GM19395 (cell line): ENCODE measurements around the gene SEMA4C.

Experiments used
- ATAC-seq: cut with Tn5 transposase; IDR thresholded peaks from one replicate; pipeline ENCODE4 v1.9.1; 2021; ENCODE audit warnings: mild to moderate bottlenecking, moderate library complexity; ENCODE audit not compliant: unreplicated experiment

SEMA4C gene

DNA sequence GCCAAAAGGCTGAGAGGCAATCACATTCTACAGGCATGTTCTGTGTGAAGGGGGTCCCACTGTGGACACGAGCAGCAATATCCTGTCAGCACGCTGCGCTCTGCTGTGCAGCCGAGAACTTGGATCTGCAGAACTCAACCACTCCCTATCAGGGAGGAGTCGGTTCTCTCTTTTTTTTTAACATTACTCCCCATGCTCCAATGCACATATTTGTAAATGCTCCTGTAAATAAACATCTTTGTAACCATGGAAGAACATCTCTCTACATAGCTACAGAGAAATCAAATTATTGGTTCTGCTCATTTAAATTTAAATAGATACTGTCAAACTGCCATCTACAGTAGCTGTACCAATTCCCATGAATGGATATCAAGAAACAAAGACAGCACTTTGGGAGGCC, 23.1 kb downstream of the SEMA4C start:
- no peak for ATAC-seq

DNA sequence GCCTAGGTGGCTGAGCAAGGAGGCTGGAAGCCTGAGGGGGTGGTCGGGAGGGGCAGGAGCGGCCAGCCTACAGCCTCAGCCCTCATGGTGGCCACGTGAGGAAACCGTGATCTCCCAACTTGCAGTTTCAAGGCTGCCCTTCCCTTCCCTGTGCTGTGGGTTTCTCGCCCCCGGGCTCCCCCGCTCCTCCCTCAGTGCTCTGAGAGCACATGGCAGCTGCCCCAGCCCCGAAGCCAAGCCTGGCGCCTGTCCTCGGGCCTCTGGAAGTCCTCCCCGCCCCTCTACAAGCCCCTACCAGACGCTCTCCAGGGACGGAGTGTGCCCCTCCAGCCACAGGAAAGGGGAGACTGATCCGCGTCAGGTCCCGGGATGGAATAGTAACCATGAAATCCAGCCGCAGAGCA, 25.5 kb downstream of the SEMA4C start:
- no peak for ATAC-seq

DNA sequence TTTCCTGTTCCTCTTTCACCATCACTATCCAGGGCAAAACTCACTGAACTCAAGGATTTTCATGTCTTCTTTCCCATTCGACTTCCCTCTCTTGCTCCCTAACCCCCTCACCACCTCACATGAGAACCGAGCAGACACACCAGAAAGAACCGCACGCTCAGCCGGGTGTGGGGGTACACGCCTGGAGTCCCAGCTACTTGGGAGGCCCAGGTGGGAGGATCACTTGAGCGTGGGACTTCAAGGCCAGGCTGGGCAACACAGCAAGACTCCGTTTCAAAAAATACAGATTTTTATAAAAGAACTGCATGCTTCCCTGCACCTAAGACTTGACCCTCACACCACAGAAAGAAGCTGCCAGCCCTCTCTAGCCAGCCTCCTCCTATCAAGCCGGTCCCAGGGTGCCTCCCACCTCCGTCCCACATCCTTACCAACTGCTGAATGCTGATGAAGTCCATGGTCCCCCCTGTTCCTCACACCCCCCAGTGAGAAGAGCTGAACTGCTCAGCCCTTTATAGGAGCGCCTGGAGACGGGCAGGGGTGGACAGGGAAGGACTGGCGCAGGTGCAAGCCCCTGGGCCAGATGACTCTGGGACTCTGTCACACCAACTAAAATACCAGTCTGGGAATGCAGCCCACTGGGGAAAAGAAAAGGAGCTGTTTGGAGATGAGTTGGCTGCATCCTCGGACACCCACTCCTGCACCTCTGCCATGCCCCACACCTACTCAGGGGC, 26.2 kb downstream of the SEMA4C start, which contains the start of gene ANKRD23:
ANKRD23 (minus strand) TSS at position 484 of the 731 bp plus-strand sequence; CDS start at position 455, 29 bp downstream.
- no peak for ATAC-seq

DNA sequence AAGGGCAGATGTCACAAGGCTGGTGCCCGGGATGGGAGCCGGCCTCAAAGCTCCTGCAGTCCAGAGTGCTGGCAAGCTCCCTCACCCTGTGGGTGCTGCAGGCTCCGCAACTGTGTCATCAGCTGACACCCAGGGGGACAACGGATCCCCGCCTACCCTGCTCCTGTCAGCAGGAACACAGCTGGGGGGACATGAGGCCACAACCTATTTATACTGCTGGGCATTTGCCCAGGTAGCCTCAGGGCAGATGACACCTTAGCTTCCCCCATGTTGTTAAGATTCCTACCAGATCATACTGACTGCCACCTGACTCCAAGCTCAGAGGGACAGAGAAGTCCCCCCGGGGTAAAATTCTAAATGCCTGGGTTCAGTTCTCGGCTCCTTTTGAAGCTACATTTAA, 27.3 kb downstream of the SEMA4C start:
- ATAC-seq, result no peak

DNA sequence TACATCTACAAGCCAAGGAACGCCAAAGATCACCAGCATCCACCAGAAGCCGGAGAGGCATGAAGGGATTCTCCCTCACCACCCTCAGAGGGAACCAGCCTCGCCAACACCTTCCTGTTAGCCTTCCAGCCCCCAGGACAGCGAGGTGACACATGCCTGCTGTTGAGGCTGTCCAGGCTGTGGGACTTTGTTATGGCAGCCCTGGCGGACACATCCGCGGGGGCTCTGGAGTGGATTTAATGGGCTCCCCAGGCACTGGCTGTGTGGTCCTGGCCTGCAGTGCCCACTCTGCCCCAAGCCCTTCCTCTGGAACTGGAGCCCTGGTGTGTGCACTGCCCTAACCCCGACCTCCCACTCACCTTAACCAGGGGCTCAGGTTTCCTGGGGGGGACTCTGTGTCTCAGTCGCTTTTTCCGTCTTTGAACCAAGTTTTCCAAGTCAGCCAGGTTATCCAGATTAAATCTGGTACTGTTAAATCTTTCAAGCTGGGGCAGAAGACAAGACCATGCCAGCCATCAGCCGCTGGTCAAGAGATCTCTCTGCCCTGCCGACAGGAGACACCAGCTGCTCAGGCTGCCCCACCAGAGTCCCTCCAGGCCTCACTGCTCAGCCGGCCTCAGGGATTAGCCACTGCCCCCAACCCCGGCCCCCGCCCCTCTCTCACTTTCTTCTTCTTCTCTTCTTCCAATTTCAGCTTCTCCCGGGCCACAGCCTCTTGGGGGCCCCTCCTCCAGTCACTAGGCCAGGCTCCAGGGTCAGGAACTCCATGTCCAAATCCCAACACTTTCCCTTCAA, 28.0 kb downstream of the SEMA4C start:
- ATAC-seq, result no peak

DNA sequence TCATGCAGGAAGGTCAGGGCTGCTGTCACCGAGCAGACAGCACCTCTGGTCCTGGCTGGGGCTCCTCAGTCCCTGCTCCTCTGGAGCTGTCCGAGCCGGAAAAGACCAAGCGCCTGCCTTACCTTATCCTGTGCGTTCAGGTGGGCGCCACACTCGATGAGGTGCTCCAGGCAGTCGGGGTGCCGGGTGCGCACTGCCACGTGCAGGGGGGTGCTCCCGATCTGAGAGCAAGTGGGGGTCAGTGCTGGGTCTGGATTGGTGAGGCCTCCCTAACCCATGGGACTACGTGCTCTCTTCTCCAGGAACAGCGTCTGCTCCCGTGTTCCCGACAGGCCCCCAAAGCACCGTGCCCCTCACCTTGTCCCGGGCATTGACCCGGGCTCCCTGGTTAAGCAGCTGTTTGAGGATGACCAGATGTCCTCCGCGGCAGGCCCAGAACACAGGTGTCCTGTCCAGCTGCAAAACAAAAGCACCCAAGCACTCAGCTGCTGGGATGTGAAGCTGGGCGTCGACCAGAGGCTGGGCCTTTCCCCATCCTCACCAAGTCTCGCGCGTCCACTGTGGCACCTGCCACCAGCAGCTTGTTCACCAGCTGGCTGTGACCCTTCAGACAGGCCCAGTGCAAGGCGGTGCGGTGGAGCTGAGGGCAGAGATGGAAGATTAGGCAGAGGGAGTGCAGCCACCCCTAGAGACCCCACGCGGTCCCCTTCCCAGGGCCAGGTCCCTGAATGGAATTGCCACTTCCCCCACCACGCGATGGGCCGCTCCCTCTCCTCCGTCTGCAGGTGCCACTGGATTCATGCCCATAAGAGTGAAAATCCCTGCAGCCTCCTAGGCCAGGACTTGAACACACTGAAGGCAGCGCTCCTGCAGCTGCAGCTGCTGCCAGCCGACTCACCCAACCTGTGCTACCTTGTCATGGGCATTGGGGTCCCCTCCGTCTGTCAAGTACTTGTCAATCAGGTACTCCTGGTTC, 29.7 kb downstream of the SEMA4C start:
- no peak for ATAC-seq

DNA sequence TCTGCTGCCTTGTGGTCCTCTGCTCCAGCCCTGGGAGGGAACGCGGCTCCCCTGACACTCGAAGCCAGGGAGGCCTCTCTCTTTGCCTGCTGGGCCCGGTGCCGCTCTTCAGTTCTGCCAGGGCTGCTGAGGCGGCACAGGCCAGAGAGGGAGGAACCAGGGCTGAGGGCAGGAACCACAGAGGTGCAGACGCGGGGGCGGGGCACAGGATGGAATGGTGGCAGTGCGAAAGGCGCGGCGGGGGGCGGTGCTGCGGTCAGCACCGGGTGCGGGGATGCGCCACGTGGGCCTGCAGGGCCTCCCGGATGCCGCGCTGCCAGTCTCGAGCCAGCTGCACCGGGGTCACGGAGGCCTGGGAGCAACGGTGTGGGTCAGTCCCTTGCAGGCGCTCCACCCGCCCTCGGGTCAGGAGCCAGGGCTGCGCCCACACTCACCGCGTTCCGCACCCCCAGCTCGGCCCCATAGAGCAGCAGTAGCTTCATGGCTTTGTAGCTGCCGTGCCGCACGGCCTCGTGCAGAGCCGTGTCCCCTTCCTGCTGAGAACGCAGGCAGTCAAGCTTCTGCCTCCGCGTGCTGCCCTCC, 30.5 kb downstream of the SEMA4C start:
- ATAC-seq, result peak; percentile 55

DNA sequence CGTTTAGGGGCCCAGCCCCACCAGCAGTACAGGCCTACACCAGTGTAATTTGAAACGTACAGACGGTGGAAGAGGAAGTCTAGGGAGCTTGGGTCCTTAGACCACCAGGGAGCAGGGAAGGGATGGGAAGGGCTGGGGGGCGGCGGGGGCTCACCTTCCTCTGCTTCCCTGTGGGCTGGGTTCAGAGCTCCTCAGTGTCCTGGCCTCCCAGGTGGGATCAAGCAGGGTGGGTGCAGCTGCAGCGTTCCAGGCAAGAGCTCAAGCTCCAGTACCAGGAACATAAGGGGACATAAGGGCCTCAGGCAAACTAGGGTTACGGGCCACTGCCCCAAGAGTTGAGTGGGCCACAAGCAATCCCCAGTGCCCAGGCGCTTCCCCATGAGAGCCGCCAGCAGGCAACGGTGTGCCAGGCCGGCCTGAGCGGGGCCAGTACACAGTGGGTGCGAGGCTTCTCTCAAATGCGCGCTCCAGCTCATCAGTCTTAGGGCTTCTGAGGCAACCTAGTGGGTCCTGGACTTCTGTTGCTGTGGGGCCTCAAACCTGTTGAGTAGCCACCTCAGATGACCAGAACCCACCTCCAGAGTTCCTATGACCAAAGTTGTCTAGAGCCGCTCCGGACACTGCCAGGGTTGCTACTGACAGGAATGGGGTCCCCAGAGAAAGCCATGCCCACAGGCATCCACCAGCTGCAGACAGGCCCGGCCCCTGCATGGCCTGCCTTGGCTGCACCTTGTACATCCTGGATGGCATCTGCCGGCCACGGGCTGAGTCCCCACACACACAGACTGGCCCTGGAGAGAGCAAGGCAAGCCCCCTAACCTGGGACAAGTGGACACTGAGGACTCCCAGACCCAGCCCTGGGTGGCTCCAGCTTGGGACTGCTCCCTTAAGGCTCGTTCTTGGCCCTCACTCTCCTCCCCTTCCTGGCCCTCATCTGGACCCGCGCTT, 31.3 kb downstream of the SEMA4C start:
- peak; percentile 9 for ATAC-seq

DNA sequence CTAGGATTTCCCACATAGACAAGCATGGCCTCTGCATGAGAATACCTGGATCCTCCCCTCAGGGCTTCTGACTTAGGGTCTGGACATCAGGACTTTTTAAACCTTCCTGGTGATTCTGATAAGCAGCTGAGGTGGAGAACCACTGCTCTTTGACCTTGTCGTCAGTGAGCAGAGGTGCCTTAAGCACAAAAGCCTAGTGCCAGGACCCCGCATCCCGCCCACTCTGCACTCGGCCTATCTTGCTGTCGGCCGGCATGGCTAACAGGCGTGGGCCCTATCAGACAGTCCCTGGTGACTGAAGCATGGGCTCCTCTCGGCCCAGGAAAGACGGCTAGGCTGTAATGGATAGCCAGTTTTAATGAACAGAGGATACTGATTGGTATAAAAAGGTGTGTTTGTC, 32.3 kb downstream of the SEMA4C start:
- ATAC-seq, result no peak

DNA sequence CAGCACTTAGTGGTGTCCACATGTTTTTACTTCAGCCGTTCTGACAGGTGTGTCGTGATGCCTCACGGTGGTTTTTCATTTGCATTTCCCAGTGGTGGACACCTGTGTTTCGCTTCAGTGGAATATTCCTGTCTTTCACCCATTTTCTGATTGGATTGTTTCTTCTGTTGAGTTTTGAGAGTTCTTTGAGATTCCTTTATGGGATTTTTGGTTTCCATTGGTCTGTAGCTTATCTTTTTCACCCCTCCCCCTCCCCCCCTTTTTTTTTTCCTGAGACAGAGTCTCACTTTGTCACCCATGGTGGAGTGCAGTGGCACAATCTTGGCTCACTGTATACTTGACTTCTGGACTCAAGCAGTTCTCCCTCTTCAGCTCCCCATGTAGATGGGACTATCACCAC, 34.0 kb downstream of the SEMA4C start:
- no peak for ATAC-seq

DNA sequence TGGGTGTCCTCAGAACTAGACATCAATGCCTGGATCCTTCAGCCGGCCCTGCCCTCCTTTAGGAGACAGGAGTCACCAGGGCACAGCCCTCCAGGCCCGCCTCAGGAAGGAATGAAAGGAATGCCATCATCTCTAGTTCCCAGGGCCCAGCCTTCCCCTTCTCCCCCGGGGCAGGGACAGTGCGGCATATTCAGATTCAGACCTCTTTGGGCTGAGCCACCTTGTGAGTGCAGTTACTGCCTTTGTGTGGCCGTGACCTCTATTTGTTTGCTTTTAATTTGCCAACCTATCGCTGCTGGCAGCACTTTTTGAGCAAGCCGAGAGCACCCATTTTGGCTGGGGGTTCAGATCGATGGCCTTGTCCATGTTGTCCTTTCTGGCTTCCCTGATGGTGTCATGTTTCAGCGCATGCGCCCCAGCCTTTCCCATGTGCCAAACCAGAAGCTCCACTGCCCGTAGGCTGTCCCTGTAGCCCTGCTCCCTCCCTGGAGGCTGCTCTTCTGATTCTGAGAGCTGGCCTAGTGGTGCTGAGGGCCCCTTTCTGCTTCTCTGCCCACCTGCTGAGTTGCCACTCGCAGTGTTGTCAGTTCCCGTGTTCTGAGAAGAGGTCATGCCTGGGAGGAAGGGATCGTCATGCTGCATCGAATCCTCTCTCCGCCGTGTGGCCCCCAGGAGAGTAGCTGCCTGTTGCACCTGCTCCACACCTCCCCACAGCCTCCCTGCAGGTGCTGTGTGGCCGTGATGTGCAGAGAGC, 36.9 kb downstream of the SEMA4C start:
- ATAC-seq, result no peak

DNA sequence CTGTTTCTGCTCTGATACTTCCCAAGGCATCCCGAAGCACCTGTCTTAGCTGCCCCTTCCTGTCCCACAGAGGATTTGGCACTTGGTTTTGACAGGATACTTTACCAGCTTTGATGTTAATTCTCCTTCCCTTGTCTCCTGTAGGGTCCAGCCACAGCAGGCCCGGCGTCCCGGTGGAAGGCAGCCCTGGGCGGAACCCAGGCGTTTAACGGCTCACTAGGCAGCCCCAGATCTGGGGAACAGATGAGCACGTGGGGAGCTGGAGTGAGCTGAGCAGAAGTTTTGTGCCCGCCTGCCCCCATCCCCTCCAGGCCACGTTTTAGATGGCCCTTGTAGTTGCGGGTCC, 37.5 kb downstream of the SEMA4C start:
- no peak for ATAC-seq

DNA sequence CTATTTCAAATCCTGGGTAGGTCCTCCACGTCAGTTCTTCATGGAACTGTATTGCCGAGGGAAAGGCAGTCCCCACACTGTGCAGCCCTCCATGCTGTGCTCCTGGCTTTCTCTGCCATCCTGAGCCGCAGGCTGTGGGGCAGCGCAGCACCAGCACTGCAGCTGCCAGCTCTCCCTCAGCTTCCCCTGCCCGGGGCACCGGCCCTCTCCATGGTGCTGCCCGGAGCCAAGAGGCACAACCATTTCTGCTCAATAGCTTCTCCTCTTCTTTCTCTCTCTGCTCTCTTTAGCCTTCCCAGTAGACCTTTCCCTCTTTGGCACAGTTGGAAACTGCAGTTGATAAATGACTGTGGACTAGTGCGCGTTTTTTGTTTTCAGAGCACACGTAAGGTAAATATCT, 38.2 kb downstream of the SEMA4C start:
- ATAC-seq, result no peak

DNA sequence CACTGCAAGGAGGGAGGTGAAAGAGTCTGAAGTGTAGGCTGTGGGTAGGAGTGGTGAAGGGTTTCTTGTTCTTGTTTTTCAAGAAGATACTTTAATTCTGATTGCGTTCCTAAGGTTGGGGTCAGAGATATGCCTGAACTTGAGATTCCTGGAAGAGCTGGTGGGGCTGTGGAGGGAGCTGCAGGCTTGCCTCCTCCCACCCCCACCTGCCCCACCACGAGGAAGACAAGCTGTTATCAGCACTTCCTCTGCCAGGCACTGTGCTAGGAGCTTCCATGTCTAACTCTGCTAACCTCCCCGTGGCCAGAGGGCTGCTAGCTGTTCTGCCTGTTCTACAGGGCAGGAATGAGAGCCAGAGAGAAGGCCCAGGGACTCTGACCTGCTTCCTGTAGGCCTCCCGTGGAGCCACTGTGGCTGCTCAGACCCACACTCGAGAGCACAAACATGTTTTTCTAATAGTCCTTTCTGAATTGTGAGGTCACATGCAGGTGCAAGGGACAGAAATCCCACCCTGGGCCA, 39.8 kb downstream of the SEMA4C start:
- ATAC-seq, result no peak

DNA sequence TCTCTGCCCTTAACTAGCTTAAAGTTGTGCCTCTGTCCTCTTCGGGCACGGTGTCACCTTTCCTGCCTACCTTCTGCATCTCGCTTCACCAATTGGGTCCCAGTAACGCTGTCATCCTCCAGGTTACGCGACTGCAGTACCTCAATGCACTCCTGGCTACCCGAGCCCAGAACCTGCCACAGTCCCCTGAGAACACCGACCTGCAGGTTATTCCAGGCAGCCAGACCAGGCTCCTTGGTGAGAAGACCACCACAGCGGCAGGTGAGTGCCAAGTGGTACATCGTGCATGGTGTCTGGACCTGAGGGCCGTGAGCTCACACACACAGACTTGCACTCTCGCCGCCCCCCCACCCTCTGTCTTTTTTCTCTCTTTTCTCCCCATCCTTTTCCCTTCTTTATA, 41.0 kb downstream of the SEMA4C start:
- ATAC-seq, result no peak

DNA sequence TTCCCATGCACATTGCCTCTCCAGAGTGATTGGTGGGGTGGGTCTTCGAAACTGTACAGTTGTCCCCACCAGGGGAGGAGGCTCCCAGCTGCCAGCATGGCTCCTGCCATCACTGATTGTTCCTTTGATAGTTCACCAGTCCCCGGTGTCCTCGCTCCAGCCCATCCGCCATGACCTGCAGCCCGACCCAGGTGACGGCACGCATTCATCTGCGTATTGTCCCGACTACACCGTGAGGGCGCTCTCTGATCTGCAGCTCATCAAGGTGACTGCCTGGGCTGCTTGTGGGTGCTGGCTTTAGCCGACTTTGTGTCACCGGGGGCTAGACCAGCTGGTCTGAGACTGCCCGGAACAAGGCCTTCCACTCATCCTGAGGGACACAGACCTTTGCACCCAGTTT, 41.4 kb downstream of the SEMA4C start:
- no peak for ATAC-seq

DNA sequence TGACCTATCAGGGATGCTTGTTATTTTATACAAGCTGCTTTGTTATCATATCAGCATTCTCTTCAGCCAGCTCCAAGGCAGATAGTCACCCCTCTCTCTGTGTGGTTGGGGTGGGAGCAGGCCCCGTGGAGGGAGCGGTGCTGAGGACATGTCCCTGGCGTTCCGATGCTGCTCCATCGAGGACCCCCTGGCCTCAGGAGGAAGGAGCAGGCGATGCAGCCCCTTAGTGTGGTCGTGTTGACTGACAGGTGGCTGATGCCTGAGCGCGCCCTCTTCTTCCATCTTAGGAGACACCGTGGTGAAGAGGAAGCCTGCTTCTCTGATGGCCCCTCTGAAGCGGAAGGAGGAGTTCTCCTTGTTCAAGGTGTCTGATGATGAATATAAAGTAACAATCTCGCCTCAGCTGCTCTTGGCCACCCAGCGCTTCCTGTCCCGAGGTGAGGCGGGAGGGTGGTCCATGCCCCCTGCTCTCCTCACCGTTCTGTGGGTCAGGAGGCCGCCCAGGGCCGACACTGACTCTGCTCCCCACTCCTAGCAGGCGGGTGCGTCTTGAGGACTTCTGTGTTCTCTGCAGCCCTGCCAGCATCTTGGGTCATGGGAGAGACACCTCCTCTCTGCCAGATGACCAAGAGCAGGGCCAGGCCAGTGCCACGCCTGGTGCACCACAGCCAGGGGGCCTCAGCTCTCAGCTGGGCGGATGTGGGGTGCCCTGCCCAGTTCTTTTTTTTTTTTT, 43.2 kb downstream of the SEMA4C start:
- no peak for ATAC-seq

DNA sequence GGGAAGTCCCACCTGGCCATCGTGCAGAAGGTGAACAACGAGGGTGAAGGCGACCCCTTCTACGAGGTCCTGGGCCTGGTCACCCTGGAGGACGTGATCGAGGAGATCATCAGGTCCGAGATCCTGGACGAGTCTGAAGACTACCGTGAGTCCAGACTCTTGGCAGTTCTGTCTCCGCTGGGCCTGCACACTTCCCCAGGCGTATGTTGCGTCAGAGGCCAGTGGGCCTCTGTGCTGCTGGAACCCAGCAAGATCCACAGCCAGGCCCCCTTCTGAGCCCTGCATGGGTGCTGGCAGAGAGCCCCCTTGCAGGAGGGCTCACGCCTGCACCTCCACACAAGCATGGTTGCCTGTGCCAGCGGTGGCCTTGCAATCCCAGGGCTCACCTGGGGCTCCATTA, 44.8 kb downstream of the SEMA4C start:
- ATAC-seq, result no peak
